K562 (cell line): ENCODE measurements around the gene RNF224. TPM values are rescaled to one million over a fixed set of nuclear protein-coding genes. Genes with fewer than 3 reads are reported as not detected.
A peak's percentile ranks its signal among the peaks of the same experiment; 100 is the strongest.

Experiments used
- ATAC-seq: fragments of 200-7000 bp; cut with Tn5 transposase; 3 replicates; pipeline ENCODE4 v1.9.1; 2020; ENCODE audit warnings: moderate library complexity
- BruUV-seq: library from RNA; stranded (reverse); fragments of 400-500 nt; replicated peaks from 2 replicates; lab custom pipeline; 2021; lab: Mats Ljungman, UMichigan
- CTCF ChIA-PET: fragments of 300-600 bp; formaldehyde crosslinking; extraction: SDS; loops from one replicate; lab custom pipeline; 2021; ENCODE audit warnings: low intra/inter-chr PET ratio; lab: Yijun Ruan, JAX
- POLR2A ChIA-PET: fragments of 300-600, 350-650 bp; sonication (Branson Sonifier 250); formaldehyde crosslinking; extraction: SDS; loops from one replicate; lab custom pipeline; 2021; ENCODE audit warnings: antibody characterized with exemption, inconsistent platforms; lab: Yijun Ruan, JAX
- DNase-seq, 4 experiments: peaks; one replicate each; pipeline versions ENCODE4 v3.0.0 to v3.0.0-alpha.2; 2011 to 2018; ENCODE audit warnings: low spot score in 3 of 4, mixed read lengths in 3 of 4; ENCODE audit errors: extremely low read depth in 1 of 4
- FAIRE-seq: peaks from 2 replicates; lab custom pipeline; 2011; peaks lifted over from hg19 to GRCh38; lab: Jason Lieb, UNC
- H2AFZ ChIP-seq: 2 replicates; pipeline ENCODE4 v1.6.0; 2011; ENCODE audit warnings: low read depth, low read length, control low read depth, inconsistent platforms
- H3K27ac ChIP-seq: fragments of 200-600 bp; 3 replicates; pipeline ENCODE4 v1.8.0; 2011; ENCODE audit warnings: low read depth, mild to moderate bottlenecking, control low read depth, inconsistent platforms, low read length, moderate library complexity, mixed read lengths; ENCODE audit errors: extremely low read depth
- H3K27me3 ChIP-seq, 2 experiments: fragments of 300-600 bp in 1 of 2; 2 replicates in 1 of 2; 3 replicates in 1 of 2; pipeline versions ENCODE4 v1.6.0 to v1.8.0; 2011; ENCODE audit warnings: inconsistent platforms in 2 of 2, low read length in 2 of 2, mild to moderate bottlenecking in 1 of 2, mixed read lengths in 1 of 2, moderate library complexity in 1 of 2; ENCODE audit not compliant: control insufficient read depth in 2 of 2, insufficient read depth in 2 of 2
- H3K36me3 ChIP-seq: fragments of 300-600 bp; 3 replicates; pipeline ENCODE4 v1.8.0; 2011; ENCODE audit warnings: mild to moderate bottlenecking, low read length, inconsistent platforms; ENCODE audit not compliant: control insufficient read depth, insufficient read depth
- H3K4me1 ChIP-seq, 2 experiments: fragments of 200-600 bp in 1 of 2; replicated peaks in 1 of 2; 2 replicates in 1 of 2; 3 replicates in 1 of 2; pipeline versions ENCODE4 v1.5.1 to v1.8.0; 2011; ENCODE audit warnings: inconsistent platforms in 2 of 2, low read length in 2 of 2, mild to moderate bottlenecking in 1 of 2, mixed read lengths in 1 of 2, moderate library complexity in 1 of 2; ENCODE audit not compliant: control insufficient read depth in 2 of 2, insufficient read depth in 2 of 2
- H3K4me2 ChIP-seq: 2 replicates; pipeline ENCODE4 v1.6.1; 2011; ENCODE audit warnings: low read length, control low read depth, inconsistent platforms, mixed read lengths; ENCODE audit not compliant: insufficient read depth
- H3K4me3 ChIP-seq: fragments of 200-600 bp; sonication (generic), shearing (Covaris generic); 2 replicates; pipeline ENCODE4 v1.5.1; 2016; ENCODE audit warnings: control low read depth, inconsistent platforms
- H3K79me2 ChIP-seq: fragments of 200-600 bp; 3 replicates; pipeline ENCODE4 v1.8.0; 2011; ENCODE audit warnings: low read length, inconsistent platforms; ENCODE audit not compliant: control insufficient read depth, insufficient read depth
- H3K9ac ChIP-seq, 2 experiments: 2 replicates each; pipeline versions ENCODE4 v1.6.0 to v1.6.1; 2011; ENCODE audit warnings: low read depth in 2 of 2, low read length in 2 of 2, control low read depth in 1 of 2, inconsistent platforms in 1 of 2, mild to moderate bottlenecking in 1 of 2, mixed read lengths in 1 of 2; ENCODE audit not compliant: insufficient read depth in 1 of 2
- H3K9me1 ChIP-seq: one replicate; pipeline ENCODE4 v1.6.0; 2011; ENCODE audit warnings: inconsistent platforms, mild to moderate bottlenecking, low read length, moderate library complexity; ENCODE audit not compliant: control insufficient read depth, insufficient read depth
- H3K9me3 ChIP-seq: replicated peaks from 2 replicates; pipeline ENCODE4 v1.5.1; 2011; ENCODE audit warnings: low read depth, low read length, inconsistent platforms; ENCODE audit not compliant: control insufficient read depth, insufficient read depth
- H4K20me1 ChIP-seq: replicated peaks from 2 replicates; pipeline ENCODE4 v1.6.1; 2011; ENCODE audit warnings: low read length, inconsistent platforms, mixed read lengths; ENCODE audit not compliant: control insufficient read depth, insufficient read depth
- PHF21A ChIP-seq: fragments of 450-650 bp; IDR thresholded peaks from 2 replicates; pipeline ENCODE4 v1.6.1; 2017; ENCODE audit warnings: low read depth, borderline replicate concordance
- POLR2G ChIP-seq: fragments of 200-400 bp; formaldehyde crosslinking; IDR thresholded peaks from 2 replicates; pipeline ENCODE4 v1.6.1; 2017; ENCODE audit warnings: low read depth, mild to moderate bottlenecking, antibody characterized with exemption, low read length, moderate library complexity
- ZNF449 ChIP-seq: fragments of 250-450 bp; sonication (Bioruptor Pico); IDR thresholded peaks from 2 replicates; pipeline ENCODE4 v1.8.0; 2022; ENCODE audit warnings: moderate library complexity, mild to moderate bottlenecking, inconsistent platforms
- WGBS: fragments of 100-300 bp; shearing (Covaris generic); methylation state at CpG from one replicate; pipeline ENCODE4 v1.1.6; 2016; ENCODE audit warnings: low coverage, mixed read lengths; ENCODE audit not compliant: insufficient coverage; ENCODE audit errors: missing lambda C conversion rate; 5-methylcytosine and 5-hydroxymethylcytosine counted together
- in situ Hi-C: fragments of 300-500 bp; cut with MboI; formaldehyde crosslinking; loops from 4 replicates; pipeline ENCODE4 v1.15.0; 2018; ENCODE audit warnings: inconsistent platforms, mixed read lengths
- intact Hi-C: fragments of 100-400 bp; cut with micrococcal nuclease; formaldehyde crosslinking; loops from 2 replicates; pipeline ENCODE4 v1.14.2; 2022
- polyA plus RNA-seq, 8 experiments: library from polyadenylated mRNA; depleted of rRNA in 4 of 8; stranded (reverse) in 5 of 8; unstranded in 3 of 8; fragments of >200 nt; fragmentation: Nextera tagmentation in 2 of 8; fragmentation: Illumina TruSeq in 1 of 8; extraction: Ambion mirVana in 2 of 8; extraction: Trizol in 1 of 8; gene quantifications; 2 replicates each; pipeline versions ENCODE4 v1.2.1 to v1.2.3, GENCODE V29; 2011 to 2014; ENCODE audit warnings: inconsistent platforms in 1 of 8, missing spikeins in 1 of 8
- total RNA-seq, 7 experiments: library from RNA; depleted of rRNA in 6 of 7; stranded (reverse); fragments of >200 nt in 6 of 7; fragmentation: Illumina TruSeq in 2 of 7; extraction: Trizol in 2 of 7; gene quantifications; 2 replicates each; pipeline versions ENCODE4 v1.2.1 to v1.2.3, GENCODE V29; 2011 to 2021; ENCODE audit warnings: low replicate concordance in 1 of 7

The RNF224 gene
- total and polyA plus RNA-seq, 9 of the 15 experiments (the other 6 are each of a cell fraction or from before 2014, with no cell fraction given): not detected

- POLR2A ChIA-PET: interaction anchor here (0.6 kb wide), 1 partner anchor 11 kb away, joined by 3 read pairs; no protein-coding TSS in a partner anchor
Observed at GRCh38 chr9:137270929-137271695, 43.8 kb downstream of the RNF224 start.

More at GRCh38 chr9:137270929-137271695, 43.8 kb downstream of the RNF224 start:
- Histone ChIP-seq H3K36me3 (peaks cover 65% of the 10 kb centered on the region), H3K4me2 (no peak overlapping the region), H3K27ac (no peak overlapping the region), H4K20me1 (no peaks in the 10 kb centered on the region), H3K9me3 (no peaks in the 10 kb centered on the region)
- no peak for FAIRE-seq
- 92% methylated on average over 28 of the region's 32 CpGs for WGBS
- in situ Hi-C loops: no loop called here
- TF ChIP-seq PHF21A: no peak
- TF ChIP-seq POLR2G: peak; percentile 56; the same call in 1 of the 2 replicates
- no peak for TF ChIP-seq ZNF449
- TF ChIP-seq, all 486 proteins: peak for 1
- DNase-seq (no peak), ATAC-seq (no peak)
- H3K4me3 ChIP-seq: no peak overlapping the region
- CTCF ChIA-PET: no interaction called here
- no peaks in the 10 kb centered on the region for H3K27me3 ChIP-seq
- intact Hi-C loops: no loop called here
- no peak overlapping the region for H2AFZ ChIP-seq
- H3K79me2 ChIP-seq: peaks cover 10% of the 10 kb centered on the region; the same call in 2 of the 3 replicates
- BruUV-seq: no TSS peak
- H3K9ac ChIP-seq: peak overlapping the region in 1 of 2 experiments; percentile 61; a peak in 1 of 4 replicates
- no peaks in the 10 kb centered on the region for H3K9me1 ChIP-seq
- peaks cover 26 to 81% of the 10 kb centered on the region in 2 experiments for H3K4me1 ChIP-seq
